Heart left ventricle (tissue), 16 donors: ENCODE results near the gene TBRG1. TPM values are rescaled to one million over a fixed set of nuclear protein-coding genes. Genes with fewer than 3 reads are reported as not detected.

Experiments
- ATAC-seq, 4 donors: fragments of 200-7000 bp; cut with Tn5 transposase; one replicate each; pipeline ENCODE4 v1.9.1; 2020 to 2022; ENCODE audit warnings: moderate library complexity in 4 of 4, mild to moderate bottlenecking in 3 of 4, moderate number of reproducible peaks in 1 of 4
- DNase-seq, 5 donors: peaks; one replicate each; pipeline ENCODE4 v3.0.0-alpha.2; 2020
- H3K27ac ChIP-seq, 12 donors: fragments of 200-600 bp; sonication (generic) in 4 of 12; one replicate each; pipeline versions ENCODE4 v1.5.0 to v1.8.0; 2016 to 2022; ENCODE audit warnings: mild to moderate bottlenecking in 2 of 12
- H3K27me3 ChIP-seq, 9 donors: fragments of 200-600 bp; sonication (generic) in 2 of 9; one replicate each; pipeline versions ENCODE4 v1.5.1 to v1.8.0; 2016 to 2022; ENCODE audit warnings: mild to moderate bottlenecking in 3 of 9
- H3K36me3 ChIP-seq, 9 donors: fragments of 200-600 bp; sonication (generic) in 2 of 9; one replicate each; pipeline versions ENCODE4 v1.5.0 to v1.8.0; 2018 to 2022; ENCODE audit warnings: mild to moderate bottlenecking in 2 of 9
- H3K4me1 ChIP-seq, 12 donors: fragments of 200-600 bp; sonication (generic) in 4 of 12; one replicate each; pipeline versions ENCODE4 v1.5.0 to v1.8.0; 2016 to 2022; ENCODE audit warnings: mild to moderate bottlenecking in 3 of 12
- H3K4me3 ChIP-seq, 12 donors: fragments of 200-600 bp; sonication (generic) in 4 of 12; one replicate each; pipeline versions ENCODE4 v1.5.0 to v1.8.0; 2017 to 2022; ENCODE audit warnings: mild to moderate bottlenecking in 9 of 12, moderate library complexity in 4 of 12
- H3K9me3 ChIP-seq, 12 donors: fragments of 200-600 bp; sonication (generic) in 4 of 12; one replicate each; pipeline versions ENCODE4 v1.5.0 to v1.8.0; 2016 to 2022; ENCODE audit warnings: mild to moderate bottlenecking in 1 of 12
- POLR2A ChIP-seq, 2 donors: fragments of 450-650 bp; IDR thresholded peaks; one replicate each; pipeline ENCODE4 v1.6.1; 2017; ENCODE audit warnings: antibody characterized with exemption in 2 of 2, mild to moderate bottlenecking in 2 of 2, moderate library complexity in 2 of 2
- WGBS, 4 donors: extraction: QIAGEN DNeasy Blood & Tissue Kit in 2 of 4; methylation state at CpG; one replicate each; pipeline versions ENCODE4 v1.1.5 to v1.1.7; 2013 to 2018; 5-methylcytosine and 5-hydroxymethylcytosine counted together
- intact Hi-C, 10 donors: fragments of 100-400 bp; cut with DNase I; formaldehyde crosslinking; loops; one replicate each; pipeline versions ENCODE4 v1.11.1 to v1.14.2; 2022
- polyA plus RNA-seq, 2 donors: library from polyadenylated mRNA; stranded (reverse); fragments of 200-250 nt; gene quantifications; one replicate each; pipeline ENCODE4 v1.2.3, GENCODE V29; 2013
- total RNA-seq, 9 donors: library from RNA; depleted of rRNA in 2 of 9; stranded (reverse); fragments of >200 nt in 2 of 9; fragmentation: NEBNext Ultra II Directional in 3 of 9; extraction: Animal tissue kit (Norgen Biotek cat#: 25700) in 3 of 9; gene quantifications; one replicate each; pipeline versions ENCODE4 v1.1.0 to v1.2.4, GENCODE V29; 2016 to 2023
- TF ChIP-seq, protein P1 (sequence below), 12 donors: fragments of 200-600 bp; sonication (generic) in 4 of 12; IDR thresholded peaks; one replicate each; pipeline versions ENCODE4 v1.5.0 to v1.8.0; 2018 to 2022; ENCODE audit warnings: antibody characterized with exemption in 12 of 12, mild to moderate bottlenecking in 5 of 12
- donor health status: ischemic (EF 13 %, LVEDD 7.1; RV severe dilation, severe dysfunction).
- donor health status: healthy with polysubstance abuse.
- donor health status: DM: no; HTN: yes; CAD: no.
- donor health status: DM: no; HTN: no; CAD: no.
- donor health status: ischemic (EF 25% LVEDD 6.9; RV normal size, moderate dysfunction).
- donor health status: ischemic (EF 25% LVEDD 5.7; RV mildly dilated, moderate dysfunction).
- donor health status: healthy.
- donor health status: DM: yes; HTN: yes; CAD: no.
- donor health status: ischemic (EF 35%, LVEDD 5.7; RV mildly dilated, moderate dysfunction).
- donor health status: nonischemic (EF 11% LVEDD 7.7; RV severe dilation, severe dysfunction).
- donor health status: DM: yes; HTN: yes; CAD: no.
- donor health status: PGD.
- donor health status: ischemic (EF 29% LVEDD 5.4; RV normal size, mild dysfunction).
- donor health status: nonischemic (EF 23%, LVEDD 6.1; RV moderate dilation, normal function).

Gene TBRG1
- total and polyA plus RNA-seq, 11 donors, result 12.0 to 27.2 (median 19.8) TPM

DNA sequence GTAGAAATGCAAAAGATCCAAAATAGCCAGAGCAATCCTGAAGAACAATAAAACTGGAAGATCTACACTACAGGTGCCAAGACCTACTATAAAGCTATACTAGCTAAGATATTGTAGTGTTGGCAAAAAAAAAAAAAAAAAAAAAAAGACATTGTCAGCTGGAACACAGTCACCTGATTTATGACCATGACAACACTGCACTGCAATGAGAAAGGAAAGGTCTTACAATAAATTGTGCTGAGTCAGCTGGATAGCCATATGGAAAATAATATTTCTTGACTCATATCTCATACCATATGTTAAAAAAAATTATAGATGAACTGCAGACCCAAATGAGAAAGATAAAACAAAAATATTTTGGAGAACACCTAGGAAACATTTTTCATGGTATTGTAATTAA lies 14.5 kb upstream of the TBRG1 start:
- no peaks in the 10 kb centered on the region for H3K27me3 ChIP-seq
- TF ChIP-seq, protein P1, sequence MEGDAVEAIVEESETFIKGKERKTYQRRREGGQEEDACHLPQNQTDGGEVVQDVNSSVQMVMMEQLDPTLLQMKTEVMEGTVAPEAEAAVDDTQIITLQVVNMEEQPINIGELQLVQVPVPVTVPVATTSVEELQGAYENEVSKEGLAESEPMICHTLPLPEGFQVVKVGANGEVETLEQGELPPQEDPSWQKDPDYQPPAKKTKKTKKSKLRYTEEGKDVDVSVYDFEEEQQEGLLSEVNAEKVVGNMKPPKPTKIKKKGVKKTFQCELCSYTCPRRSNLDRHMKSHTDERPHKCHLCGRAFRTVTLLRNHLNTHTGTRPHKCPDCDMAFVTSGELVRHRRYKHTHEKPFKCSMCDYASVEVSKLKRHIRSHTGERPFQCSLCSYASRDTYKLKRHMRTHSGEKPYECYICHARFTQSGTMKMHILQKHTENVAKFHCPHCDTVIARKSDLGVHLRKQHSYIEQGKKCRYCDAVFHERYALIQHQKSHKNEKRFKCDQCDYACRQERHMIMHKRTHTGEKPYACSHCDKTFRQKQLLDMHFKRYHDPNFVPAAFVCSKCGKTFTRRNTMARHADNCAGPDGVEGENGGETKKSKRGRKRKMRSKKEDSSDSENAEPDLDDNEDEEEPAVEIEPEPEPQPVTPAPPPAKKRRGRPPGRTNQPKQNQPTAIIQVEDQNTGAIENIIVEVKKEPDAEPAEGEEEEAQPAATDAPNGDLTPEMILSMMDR (IDR thresholded peaks at IDR 0.05), result no peak
- TF ChIP-seq POLR2A (IDR thresholded peaks at IDR 0.05), result no peak
- intact Hi-C loops, result no loop called here
- no peak for DNase-seq
- no peaks in the 10 kb centered on the region for H3K9me3 ChIP-seq
- no peak overlapping the region for H3K4me3 ChIP-seq
- H3K4me1 ChIP-seq, result no peaks in the 10 kb centered on the region
- H3K36me3 ChIP-seq, result no peaks in the 10 kb centered on the region
- no peak for ATAC-seq
- H3K27ac ChIP-seq, result no peak overlapping the region

DNA sequence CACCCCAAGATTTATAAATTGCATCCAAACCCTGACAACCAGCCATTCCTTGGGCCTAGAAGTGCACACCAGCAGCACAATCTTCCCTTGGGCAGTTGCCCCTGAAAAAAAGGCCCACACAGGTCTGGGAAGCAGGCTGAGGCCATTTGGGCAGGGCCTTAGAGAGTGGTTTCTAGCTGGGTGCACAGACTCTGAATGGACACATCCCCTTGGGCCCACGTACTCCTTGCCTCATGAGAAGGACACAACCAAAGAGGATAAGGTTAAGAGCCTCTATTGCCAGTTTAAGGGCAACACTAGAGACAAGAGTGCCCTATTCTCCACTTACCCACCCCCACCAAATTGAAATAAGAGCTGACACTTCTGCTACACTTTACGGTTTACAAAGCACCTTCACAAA lies 12.4 kb upstream of the TBRG1 start:
- no peak for ATAC-seq
- TF ChIP-seq, protein P1 (IDR thresholded peaks at IDR 0.05), result no peak
- no peak for TF ChIP-seq POLR2A (IDR thresholded peaks at IDR 0.05)
- H3K27ac ChIP-seq, result no peak overlapping the region
- DNase-seq, result no peak
- intact Hi-C loops, result no loop called here
- no peaks in the 10 kb centered on the region for H3K4me1 ChIP-seq
- 70 to 87% (median 85%) methylated on average over 2 of the region's 2 CpGs for WGBS, 4 donors
- peaks cover 0 to 17% (median 0%) of the 10 kb centered on the region in 9 donors for H3K27me3 ChIP-seq
- no peaks in the 10 kb centered on the region for H3K9me3 ChIP-seq
- no peak overlapping the region for H3K4me3 ChIP-seq
- no peaks in the 10 kb centered on the region for H3K36me3 ChIP-seq

DNA sequence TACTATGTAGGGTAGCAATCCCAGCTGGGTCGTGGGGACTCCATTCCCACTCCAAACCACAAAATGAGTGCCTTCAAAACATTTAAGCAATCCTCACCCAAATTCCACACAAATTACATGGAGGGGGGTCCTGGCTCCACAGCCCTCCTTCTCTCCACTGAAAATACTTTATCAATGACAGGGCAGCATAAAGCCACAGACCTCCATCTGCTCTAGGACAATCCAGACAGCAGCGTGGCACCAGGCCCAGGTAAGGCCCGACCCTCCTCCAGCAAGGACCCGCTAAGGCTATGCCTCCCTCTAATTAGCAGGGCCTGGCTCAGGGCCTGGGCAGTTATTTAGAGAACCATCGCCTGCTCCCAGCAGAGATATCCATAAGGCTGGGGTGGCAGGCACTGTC lies 11.6 kb upstream of the TBRG1 start, which contains the start of gene PANX3:
Gene PANX3 (plus strand): TSS at position 365 of the 400 bp plus-strand sequence. CDS start 129 bp downstream, outside the sequence.
- no peak within 1 kb of the TSS for H3K4me3 ChIP-seq
- 57 to 64% (median 62%) methylated on average over 4 to 5 of the region's 5 CpGs for WGBS, 4 donors
- no peaks in the 10 kb centered on the region for H3K36me3 ChIP-seq
- TF ChIP-seq POLR2A (IDR thresholded peaks at IDR 0.05), result no peak
- TF ChIP-seq, protein P1 (IDR thresholded peaks at IDR 0.05), result no peak
- no peaks in the 10 kb centered on the region for H3K4me1 ChIP-seq
- intact Hi-C loops, result no loop called here
- H3K27me3 ChIP-seq, result peaks cover 0 to 25% (median 0%) of the 10 kb centered on the region in 9 donors
- ATAC-seq (peak in 1 of 4 donors; percentile 50), DNase-seq (no peak)
- H3K9me3 ChIP-seq, result no peaks in the 10 kb centered on the region
- no peak within 1 kb of the TSS for H3K27ac ChIP-seq

DNA sequence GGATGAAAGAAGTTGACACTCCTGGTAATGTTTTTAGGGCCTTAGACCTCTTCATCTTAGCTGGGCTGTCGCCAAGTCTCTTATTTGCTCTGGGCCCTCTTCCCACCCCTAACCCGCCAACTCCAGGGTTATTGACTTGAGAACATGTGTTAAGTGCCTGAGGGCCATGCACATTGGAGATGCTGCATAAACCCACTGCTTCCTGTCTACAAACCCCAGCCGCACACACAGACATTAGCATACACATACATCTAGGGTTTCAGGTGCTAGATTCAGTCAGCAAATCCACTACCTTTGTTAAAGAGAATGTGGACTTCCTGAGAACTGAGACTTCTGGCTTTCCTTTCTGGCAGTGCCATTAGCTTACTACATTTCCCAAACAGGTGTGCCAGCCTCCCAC lies 10.6 kb upstream of the TBRG1 start:
- intact Hi-C loops, result no loop called here
- Histone ChIP-seq H3K9me3 (no peaks in the 10 kb centered on the region), H3K27me3 (peaks cover 0 to 28% (median 0%) of the 10 kb centered on the region in 9 donors), H3K27ac (no peak overlapping the region), H3K4me3 (no peak overlapping the region), H3K36me3 (no peaks in the 10 kb centered on the region), H3K4me1 (no peaks in the 10 kb centered on the region)
- TF ChIP-seq, protein P1 (IDR thresholded peaks at IDR 0.05), result no peak
- TF ChIP-seq POLR2A (IDR thresholded peaks at IDR 0.05), result no peak
- WGBS, 4 donors, result 79 to 87% (median 82%) methylated on average over 3 of the region's 3 CpGs
- DNase-seq (no peak), ATAC-seq (no peak)
